GM12878 (cell line): ENCODE results near the gene ERCC1. TPM values are rescaled to one million over a fixed set of nuclear protein-coding genes. Genes with fewer than 3 reads are reported as not detected.
A peak's percentile ranks its signal among the peaks of the same experiment; 100 is the strongest.

ENCODE experiments used
- BCLAF1 ChIP-seq: fragments of 450-650 bp; IDR thresholded peaks from 2 replicates; pipeline ENCODE4 v1.6.1; 2017; ENCODE audit warnings: antibody characterized with exemption, mild to moderate bottlenecking, moderate library complexity
- CHD2 ChIP-seq: IDR thresholded peaks from 2 replicates; pipeline ENCODE4 v1.6.1; 2011; ENCODE audit warnings: low read depth, low read length, improper control_type of control experiment, borderline replicate concordance
- FOS ChIP-seq: IDR thresholded peaks from 3 replicates; pipeline ENCODE4 v1.6.1; 2011; ENCODE audit warnings: borderline replicate concordance; ENCODE audit not compliant: insufficient read length; ENCODE audit errors: extremely low read depth
- FOXK2 ChIP-seq: fragments of 450-650 bp; IDR thresholded peaks from 2 replicates; pipeline ENCODE4 v1.6.1; 2017; ENCODE audit warnings: mild to moderate bottlenecking, moderate library complexity
- NFYA ChIP-seq: IDR thresholded peaks from 2 replicates; pipeline ENCODE4 v1.6.1; 2011; ENCODE audit warnings: low read depth, mild to moderate bottlenecking, low read length, improper control_type of control experiment, borderline replicate concordance
- PML ChIP-seq: IDR thresholded peaks from 2 replicates; pipeline ENCODE4 v1.6.1; 2012; ENCODE audit warnings: low read length, inconsistent platforms
- SRF ChIP-seq, 2 experiments: IDR thresholded peaks; 2 replicates each; pipeline ENCODE4 v1.6.1; 2011; ENCODE audit warnings: low read depth in 2 of 2, low read length in 2 of 2, mild to moderate bottlenecking in 1 of 2, moderate library complexity in 1 of 2
- SUPT20H ChIP-seq: IDR thresholded peaks from 2 replicates; pipeline ENCODE4 v1.6.1; 2011; ENCODE audit warnings: low read depth, mild to moderate bottlenecking, low read length, moderate library complexity, borderline replicate concordance; ENCODE audit not compliant: control insufficient read depth
- polyA plus RNA-seq, 11 experiments: library from polyadenylated mRNA; depleted of rRNA in 4 of 11; unstranded in 6 of 11; stranded (reverse) in 5 of 11; fragments of >200 nt; fragmentation: Nextera tagmentation in 4 of 11; fragmentation: Illumina TruSeq in 1 of 11; extraction: Ambion mirVana in 4 of 11; extraction: Trizol in 1 of 11; gene quantifications; 1 replicate in 1 of 11; 2 replicates in 10 of 11; pipeline versions ENCODE4 v1.2.1 to v1.2.3, GENCODE V29; 2011 to 2016; ENCODE audit warnings: inconsistent platforms in 2 of 11, missing spikeins in 2 of 11, low read depth in 1 of 11
- total RNA-seq, 4 experiments: library from RNA; depleted of rRNA in 3 of 4; stranded (reverse); fragments of >200 nt in 3 of 4; fragmentation: Illumina TruSeq in 1 of 4; extraction: Trizol in 1 of 4; gene quantifications; 2 replicates each; pipeline versions ENCODE4 v1.2.1 to v1.2.3, GENCODE V29; 2013 to 2021
- TF ChIP-seq, protein P1 (sequence below): IDR thresholded peaks from 2 replicates; pipeline ENCODE4 v1.6.1; 2012; ENCODE audit warnings: low read depth, low read length, improper control_type of control experiment

Gene ERCC1
- total and polyA plus RNA-seq, 10 of the 15 experiments (the other 5 are each of a cell fraction or from before 2014, with no cell fraction given) = 14.7 to 104 (median 61.1) TPM

GRCh38 chr19:45404557-45405434 lies 18.9 kb downstream of the ERCC1 start, which contains the start of gene PPP1R13L (continued):
- TF ChIP-seq BCLAF1 = no peak
- peak; percentile 17; the same call in 1 of the 2 replicates for TF ChIP-seq CHD2
- no peak for TF ChIP-seq FOS
- TF ChIP-seq SUPT20H = no peak
- no peak for TF ChIP-seq SRF (IDR thresholded peaks at IDR 0.05; ENCODE audit: low read depth in 2 of 2, low read length in 2 of 2)
- TF ChIP-seq PML = no peak
- TF ChIP-seq, protein P1, sequence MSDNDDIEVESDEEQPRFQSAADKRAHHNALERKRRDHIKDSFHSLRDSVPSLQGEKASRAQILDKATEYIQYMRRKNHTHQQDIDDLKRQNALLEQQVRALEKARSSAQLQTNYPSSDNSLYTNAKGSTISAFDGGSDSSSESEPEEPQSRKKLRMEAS = 0 out of 2 replicates have a peak, but pooled peaks have one; percentile 20
- TF ChIP-seq NFYA = no peak
- TF ChIP-seq FOXK2 = no peak
